Mesendoderm (in vitro differentiated cells): ENCODE data around the gene SLC35A3.

Experiments
- DNase-seq: peaks from one replicate; pipeline ENCODE4 v3.0.0; 2013
- H2AK5ac ChIP-seq: 2 replicates; pipeline ENCODE4 v1.6.1; 2013; ENCODE audit warnings: low read length, inconsistent platforms
- H2BK120ac ChIP-seq: 2 replicates; pipeline ENCODE4 v1.6.1; 2013; ENCODE audit warnings: low read depth, mild to moderate bottlenecking, low read length, moderate library complexity, mixed read lengths
- H2BK15ac ChIP-seq: replicated peaks from 2 replicates; pipeline ENCODE4 v1.6.1; 2013; ENCODE audit warnings: low read depth, mild to moderate bottlenecking, moderate library complexity
- H2BK5ac ChIP-seq: 2 replicates; pipeline ENCODE4 v1.6.1; 2013; ENCODE audit warnings: low read length, inconsistent platforms
- H3K18ac ChIP-seq: 2 replicates; pipeline ENCODE4 v1.6.1; 2013; ENCODE audit warnings: mild to moderate bottlenecking, low read length, mixed read lengths
- H3K23ac ChIP-seq: one replicate; pipeline ENCODE4 v1.6.1; 2013; ENCODE audit warnings: low read length
- H3K27ac ChIP-seq: 2 replicates; pipeline ENCODE4 v1.5.1; 2013; ENCODE audit warnings: low read depth, mild to moderate bottlenecking, inconsistent platforms, low read length, moderate library complexity
- H3K27me3 ChIP-seq: 2 replicates; pipeline ENCODE4 v1.6.1; 2013; ENCODE audit warnings: low read length, control low read depth, mild to moderate bottlenecking, inconsistent platforms; ENCODE audit not compliant: insufficient read depth, poor library complexity
- H3K36me3 ChIP-seq: 2 replicates; pipeline ENCODE4 v1.6.1; 2013; ENCODE audit warnings: low read length, inconsistent platforms; ENCODE audit not compliant: control insufficient read depth, insufficient read depth
- H3K4ac ChIP-seq: one replicate; pipeline ENCODE4 v1.6.1; 2013; ENCODE audit warnings: low read depth, mild to moderate bottlenecking, low read length, moderate library complexity
- H3K4me1 ChIP-seq: 2 replicates; pipeline ENCODE4 v1.6.1; 2013; ENCODE audit warnings: low read depth, low read length, inconsistent platforms; ENCODE audit not compliant: control insufficient read depth
- H3K4me2 ChIP-seq: 2 replicates; pipeline ENCODE4 v1.6.1; 2013; ENCODE audit warnings: low read length
- H3K4me3 ChIP-seq: 2 replicates; pipeline ENCODE4 v1.5.1; 2013; ENCODE audit warnings: mild to moderate bottlenecking, low read length
- H3K56ac ChIP-seq: one replicate; pipeline ENCODE4 v1.6.1; 2013; ENCODE audit warnings: low read length
- H3K79me1 ChIP-seq: 2 replicates; pipeline ENCODE4 v1.6.1; 2013; ENCODE audit warnings: low read length, inconsistent platforms
- H3K79me2 ChIP-seq: 2 replicates; pipeline ENCODE4 v1.6.1; 2013; ENCODE audit warnings: mild to moderate bottlenecking, low read length; ENCODE audit not compliant: control insufficient read depth, insufficient read depth
- H3K9ac ChIP-seq: 2 replicates; pipeline ENCODE4 v1.6.1; 2013; ENCODE audit warnings: low read length, inconsistent platforms
- H4K5ac ChIP-seq: one replicate; pipeline ENCODE4 v1.6.1; 2013; ENCODE audit warnings: low read length
- H4K8ac ChIP-seq: one replicate; pipeline ENCODE4 v1.6.1; 2013; ENCODE audit warnings: low read depth, mild to moderate bottlenecking, control low read depth, low read length, moderate library complexity
- WGBS: extraction: QIAGEN DNeasy Blood & Tissue Kit; methylation state at CpG from one replicate; pipeline ENCODE4 v1.1.7; 2013; ENCODE audit warnings: low lambda C conversion rate, missing lambda C conversion rate; ENCODE audit not compliant: insufficient coverage; ENCODE audit errors: extremely low coverage; 5-methylcytosine and 5-hydroxymethylcytosine counted together

Gene SLC35A3

GRCh38 chr1:100053727-100054126 lies 83.9 kb downstream of the SLC35A3 start:
- Histone ChIP-seq H3K18ac (no peak overlapping the region), H3K23ac (no peak overlapping the region), H3K9ac (no peak overlapping the region), H2BK5ac (no peak overlapping the region), H4K8ac (no peak overlapping the region), H3K56ac (no peak overlapping the region), H3K4me3 (no peak overlapping the region), H3K79me2 (peaks cover 25% of the 10 kb centered on the region), H2AK5ac (no peak overlapping the region), H3K79me1 (peaks cover 6% of the 10 kb centered on the region), H3K27ac (no peak overlapping the region), H2BK120ac (no peak overlapping the region), H3K27me3 (no peaks in the 10 kb centered on the region), H3K4me2 (no peak overlapping the region), H3K4me1 (peaks cover 9% of the 10 kb centered on the region), H2BK15ac (no peak overlapping the region), H4K5ac (no peak overlapping the region), H3K4ac (no peak overlapping the region), H3K36me3 (no peaks in the 10 kb centered on the region)
- no peak for DNase-seq
- no CpG with 5 or more reads among the region's 4 CpGs for WGBS

- peak; percentile 37 for DNase-seq
- Histone ChIP-seq H2BK120ac (no peak overlapping the region), H3K56ac (no peak overlapping the region), H3K4ac (no peak overlapping the region), H3K27ac (no peak overlapping the region), H3K4me3 (no peak overlapping the region), H3K23ac (no peak overlapping the region), H2BK15ac (no peak overlapping the region), H3K79me1 (peaks cover 2% of the 10 kb centered on the region), H3K79me2 (peaks cover 1% of the 10 kb centered on the region), H3K4me2 (no peak overlapping the region), H4K5ac (no peak overlapping the region), H3K9ac (no peak overlapping the region), H3K36me3 (peaks cover 2% of the 10 kb centered on the region), H3K18ac (no peak overlapping the region), H3K4me1 (no peaks in the 10 kb centered on the region), H2BK5ac (no peak overlapping the region), H3K27me3 (no peaks in the 10 kb centered on the region), H2AK5ac (no peak overlapping the region), H4K8ac (no peak overlapping the region)
- WGBS, result no CpG with 5 or more reads among the region's 3 CpGs
These were observed 91.9 kb downstream of the SLC35A3 start for GRCh38 chr1:100061681-100062080.

- DNase-seq, result peak; percentile 14
- H2BK5ac ChIP-seq, result no peak overlapping the region
- H3K4me3 ChIP-seq, result no peak overlapping the region
- no peaks in the 10 kb centered on the region for H3K27me3 ChIP-seq
- H3K18ac ChIP-seq, result no peak overlapping the region
- H3K56ac ChIP-seq, result no peak overlapping the region
- H4K8ac ChIP-seq, result no peak overlapping the region
- no peak overlapping the region for H3K4ac ChIP-seq
- no peaks in the 10 kb centered on the region for H3K4me1 ChIP-seq
- H3K36me3 ChIP-seq, result peaks cover 6% of the 10 kb centered on the region
- no peaks in the 10 kb centered on the region for H3K79me2 ChIP-seq
- no peak overlapping the region for H3K27ac ChIP-seq
- 100% methylated on average over 1 of the region's 1 CpG for WGBS
- H2BK15ac ChIP-seq, result no peak overlapping the region
- no peak overlapping the region for H2BK120ac ChIP-seq
- H3K79me1 ChIP-seq, result peaks cover 3% of the 10 kb centered on the region
- H3K9ac ChIP-seq, result no peak overlapping the region
- no peak overlapping the region for H3K4me2 ChIP-seq
- no peak overlapping the region for H3K23ac ChIP-seq
- no peak overlapping the region for H2AK5ac ChIP-seq
- H4K5ac ChIP-seq, result no peak overlapping the region
These were observed 95.6 kb downstream of the SLC35A3 start for GRCh38 chr1:100065183-100065968.

GRCh38 chr1:100065969-100066227 lies 96.1 kb downstream of the SLC35A3 start:
- Histone ChIP-seq H3K9ac (no peak overlapping the region), H2BK5ac (no peak overlapping the region), H3K23ac (no peak overlapping the region), H3K79me1 (peaks cover 3% of the 10 kb centered on the region), H3K36me3 (peaks cover 4% of the 10 kb centered on the region), H3K18ac (no peak overlapping the region), H4K8ac (no peak overlapping the region), H3K4me3 (no peak overlapping the region), H4K5ac (no peak overlapping the region), H3K4me1 (no peaks in the 10 kb centered on the region), H3K4ac (no peak overlapping the region), H3K56ac (no peak overlapping the region), H2AK5ac (no peak overlapping the region), H3K27ac (no peak overlapping the region), H3K79me2 (no peaks in the 10 kb centered on the region), H3K27me3 (no peaks in the 10 kb centered on the region), H2BK15ac (no peak overlapping the region), H2BK120ac (no peak overlapping the region), H3K4me2 (no peak overlapping the region)
- DNase-seq, result no peak
- WGBS, result no CpG with 5 or more reads among the region's 2 CpGs

GRCh38 chr1:100070201-100070939 lies 100.6 kb downstream of the SLC35A3 start:
- H2BK120ac ChIP-seq, result no peak overlapping the region
- H3K4ac ChIP-seq, result no peak overlapping the region

More at GRCh38 chr1:100070201-100070939, 100.6 kb downstream of the SLC35A3 start:
- Histone ChIP-seq H3K4me1 (no peaks in the 10 kb centered on the region), H3K27ac (no peak overlapping the region), H3K4me3 (no peak overlapping the region), H3K27me3 (no peaks in the 10 kb centered on the region), H3K79me2 (no peaks in the 10 kb centered on the region), H4K8ac (no peak overlapping the region), H3K23ac (no peak overlapping the region), H4K5ac (no peak overlapping the region), H2AK5ac (no peak overlapping the region), H2BK5ac (no peak overlapping the region), H3K56ac (no peak overlapping the region), H3K18ac (no peak overlapping the region), H3K9ac (no peak overlapping the region), H3K4me2 (no peak overlapping the region), H3K36me3 (peaks cover 6% of the 10 kb centered on the region), H2BK15ac (no peak overlapping the region), H3K79me1 (peaks cover 9% of the 10 kb centered on the region)
- no peak for DNase-seq
- no CpG with 5 or more reads among the region's 5 CpGs for WGBS
